Measurements from ENCODE around the gene MYL3.
"Not testable (repeated sequence)": the region's sequence is repeated elsewhere in the genome, so short reads cannot be mapped to it uniquely, and the experiment has no call there.

The MYL3 gene

DNA sequence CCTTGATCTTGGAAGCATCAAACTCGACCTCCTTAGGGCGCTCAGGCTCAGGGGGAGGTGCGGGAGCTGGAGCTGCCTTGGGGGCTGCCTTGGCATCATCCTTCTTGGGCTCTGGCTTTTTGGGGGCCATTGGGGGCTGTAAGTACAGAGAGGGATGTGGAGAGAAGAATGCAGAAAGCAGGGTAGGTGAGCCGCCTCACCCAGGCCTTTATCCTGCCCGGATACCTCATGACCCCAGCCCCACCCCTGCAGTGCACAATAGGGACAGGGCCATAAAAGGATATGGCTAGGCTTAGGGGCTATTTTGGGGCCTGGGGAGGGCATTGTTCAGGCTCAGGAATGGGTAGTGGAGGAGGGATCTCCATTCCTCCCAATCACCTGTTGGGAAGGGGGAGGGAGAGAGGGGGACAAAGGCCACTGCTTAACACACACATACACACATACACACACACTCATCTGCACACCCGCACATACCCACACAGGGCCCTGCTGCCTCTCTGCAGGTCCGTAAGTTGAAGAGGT, at the start of gene MYL3:
Gene MYL3, minus strand, starts transcription at position 184 of the 522 bp plus-strand sequence. Its CDS starts 54 bp downstream, at position 130.
- no peak for DNase-seq (ENCODE audit: low read depth)

DNA sequence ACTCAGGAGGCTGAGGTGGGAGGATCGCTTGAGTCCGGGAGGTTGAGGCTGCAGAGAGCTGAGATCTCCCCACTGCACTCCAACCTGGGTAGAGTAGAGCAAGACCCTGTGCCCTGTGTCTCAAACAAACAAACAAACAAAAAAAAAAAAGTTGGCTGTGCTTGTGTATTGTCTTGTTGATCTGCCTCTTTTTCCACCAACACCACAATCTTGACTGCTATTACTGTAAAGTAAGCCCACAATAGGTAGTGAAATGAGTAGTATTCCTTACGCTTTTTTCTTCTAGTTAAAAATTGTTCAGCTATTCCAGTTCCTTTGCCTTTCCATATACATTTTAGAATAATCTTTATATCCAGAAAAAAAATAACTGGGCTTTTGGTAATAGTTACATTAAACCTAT, 49.7 kb upstream of the MYL3 start:
- DNase-seq (ENCODE audit: low read depth): no peak

DNA sequence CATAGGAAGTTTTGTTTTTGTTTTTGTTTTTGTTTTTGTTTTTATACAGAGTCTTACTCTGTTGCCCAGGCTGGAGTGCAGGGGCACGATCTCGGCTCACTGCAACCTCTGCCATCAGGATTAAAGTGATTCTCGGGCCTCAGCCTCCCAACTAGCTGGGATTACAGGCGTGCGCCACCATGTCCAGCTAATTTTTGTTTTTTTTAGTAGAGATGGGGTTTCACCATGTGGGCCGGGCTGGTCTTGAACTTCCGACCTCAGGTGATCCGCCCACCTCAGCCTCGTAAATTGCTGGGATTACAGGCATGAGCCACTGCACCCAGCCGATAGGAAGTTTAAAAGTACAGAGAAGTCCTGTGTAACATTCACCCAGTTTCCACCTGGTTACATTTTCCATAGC, 47.7 kb upstream of the MYL3 start:
- DNase-seq (ENCODE audit: low read depth): not testable (repeated sequence)

DNA sequence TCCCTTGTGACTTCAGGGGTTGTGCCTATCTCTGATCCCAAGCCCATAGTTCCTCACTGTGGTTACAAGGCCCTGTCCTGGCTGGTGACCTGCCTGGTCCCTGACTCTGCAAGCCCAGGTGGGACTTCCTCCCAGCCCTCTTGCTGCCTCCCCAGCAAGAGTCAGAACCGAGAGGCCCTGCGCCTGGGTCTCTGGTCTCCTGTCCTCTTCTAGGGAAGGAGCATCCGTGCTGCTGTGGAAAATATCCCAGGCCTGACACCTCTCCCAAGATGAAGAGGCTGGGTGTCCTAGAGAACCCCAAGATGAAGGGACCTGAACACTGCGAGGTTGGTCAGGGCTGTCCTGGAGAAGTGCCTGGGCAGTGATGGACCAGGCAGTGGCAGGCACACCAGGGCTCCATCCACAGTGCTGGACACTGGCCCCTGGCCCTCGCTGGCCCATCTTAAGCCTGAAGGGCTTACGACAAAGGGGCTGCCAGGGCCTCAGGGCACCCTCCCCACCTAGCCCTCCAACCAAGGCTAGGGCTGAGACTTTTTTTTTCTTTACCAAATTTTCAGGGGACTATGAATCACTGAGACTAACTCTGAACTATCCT, 47.0 kb upstream of the MYL3 start:
- no peak for DNase-seq (ENCODE audit: low read depth)

DNA sequence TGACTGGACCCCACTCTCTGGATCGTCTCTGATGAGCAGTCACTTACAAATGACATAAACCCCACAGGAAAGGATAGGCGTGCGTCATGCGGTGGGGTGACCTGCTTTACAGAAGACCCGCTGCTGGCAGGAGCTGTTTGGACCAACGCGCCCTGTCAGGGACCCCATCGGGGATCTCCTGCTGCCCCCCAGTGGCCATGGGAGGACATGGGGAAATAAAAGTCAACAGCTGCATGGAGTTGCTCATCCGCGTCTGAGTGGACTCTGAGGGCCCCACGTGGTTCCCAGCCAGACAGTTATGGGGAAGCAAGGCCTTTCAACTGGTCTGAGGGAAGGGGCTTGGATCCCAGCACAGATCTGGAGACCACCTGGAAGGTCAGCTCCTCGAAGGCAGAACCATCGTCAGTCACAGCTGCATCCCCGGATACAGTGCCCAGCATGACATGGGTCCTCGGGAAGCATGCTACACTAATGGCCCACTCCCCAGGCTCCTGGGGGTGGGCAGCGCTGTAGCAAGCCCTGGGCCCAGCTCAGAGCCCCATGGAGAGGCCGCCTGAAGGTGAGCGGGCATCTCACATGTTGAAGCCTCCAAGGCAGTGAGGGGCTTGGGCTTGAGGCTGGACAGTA, 46.4 kb upstream of the MYL3 start:
- DNase-seq (ENCODE audit: low read depth): peak; percentile 52

DNA sequence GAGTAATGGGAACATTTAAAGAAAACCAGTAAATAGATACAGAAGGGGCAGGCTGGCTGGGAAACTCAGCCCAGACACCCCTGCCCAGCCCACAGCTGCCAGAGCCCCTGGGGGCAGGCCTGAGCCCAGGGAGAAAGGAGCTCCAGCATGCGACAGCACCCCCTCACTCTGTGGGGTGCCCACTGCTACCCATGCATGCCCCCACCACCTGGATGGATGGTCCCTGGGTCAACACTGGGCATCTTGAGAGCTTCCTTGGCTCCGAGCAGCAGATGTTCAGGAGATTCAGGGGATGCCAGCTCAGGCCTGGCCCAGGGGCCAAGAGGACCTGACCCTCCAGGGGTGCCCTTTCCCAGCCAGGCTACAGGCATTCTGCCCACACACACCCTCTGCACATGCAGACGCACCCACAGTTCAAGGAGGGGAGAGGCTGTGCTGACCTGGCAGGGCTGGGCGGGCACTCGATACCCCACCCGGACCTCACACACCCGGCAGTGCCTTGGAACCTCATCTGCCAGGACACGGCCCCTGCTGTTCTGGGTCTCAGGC, 45.8 kb upstream of the MYL3 start:
- no peak for DNase-seq (ENCODE audit: low read depth)

DNA sequence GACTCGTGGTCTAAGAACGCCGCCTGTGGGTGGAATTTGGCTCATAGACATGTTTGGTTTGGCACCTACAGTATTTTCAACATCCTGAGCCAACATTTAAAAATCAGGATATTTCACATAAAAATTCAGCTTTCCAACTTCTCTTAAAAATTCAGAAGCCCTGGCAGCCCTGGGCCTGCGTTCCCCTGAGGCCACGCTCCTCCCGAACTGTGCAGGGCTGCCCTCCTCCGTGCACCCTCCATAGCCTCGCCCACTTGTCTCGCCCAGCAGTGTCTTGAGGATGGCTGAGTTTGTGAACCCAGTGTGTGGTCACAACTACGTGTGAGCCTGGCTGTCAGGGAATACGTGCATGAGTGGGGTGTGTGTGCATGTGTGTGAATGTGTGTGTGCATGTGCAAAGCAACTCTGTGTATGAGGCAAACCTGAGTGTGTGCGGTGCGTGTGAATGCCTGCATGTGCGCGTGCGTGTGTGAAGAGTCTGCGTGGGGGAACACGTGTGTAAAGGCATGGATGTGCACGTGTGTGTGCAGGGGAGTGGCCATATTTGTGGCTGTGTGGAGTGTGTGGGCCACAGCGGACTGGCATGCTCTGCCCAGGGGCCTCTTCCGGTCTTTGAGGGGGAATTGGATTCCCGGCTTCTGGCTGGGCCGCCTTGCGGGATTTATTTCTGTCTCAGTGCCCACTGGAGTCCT, 45.2 kb upstream of the MYL3 start:
- no peak for DNase-seq (ENCODE audit: low read depth)

DNA sequence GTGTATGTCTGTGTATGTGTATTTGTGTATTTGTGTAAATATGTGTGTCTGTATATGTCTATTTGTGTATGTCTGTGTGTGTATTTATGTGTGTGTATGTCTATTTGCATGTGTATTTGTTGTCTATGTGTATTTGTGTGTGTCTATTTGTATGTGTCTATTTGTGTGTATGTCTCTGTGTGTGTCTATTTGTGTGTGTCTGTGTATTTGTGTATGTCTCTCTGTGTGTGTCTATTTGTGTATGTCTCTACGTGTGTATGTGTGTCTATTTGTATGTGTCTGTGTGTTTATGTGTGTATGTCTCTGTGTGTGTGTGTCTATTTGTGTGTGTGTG, 44.7 kb upstream of the MYL3 start:
- DNase-seq (ENCODE audit: low read depth): no peak

DNA sequence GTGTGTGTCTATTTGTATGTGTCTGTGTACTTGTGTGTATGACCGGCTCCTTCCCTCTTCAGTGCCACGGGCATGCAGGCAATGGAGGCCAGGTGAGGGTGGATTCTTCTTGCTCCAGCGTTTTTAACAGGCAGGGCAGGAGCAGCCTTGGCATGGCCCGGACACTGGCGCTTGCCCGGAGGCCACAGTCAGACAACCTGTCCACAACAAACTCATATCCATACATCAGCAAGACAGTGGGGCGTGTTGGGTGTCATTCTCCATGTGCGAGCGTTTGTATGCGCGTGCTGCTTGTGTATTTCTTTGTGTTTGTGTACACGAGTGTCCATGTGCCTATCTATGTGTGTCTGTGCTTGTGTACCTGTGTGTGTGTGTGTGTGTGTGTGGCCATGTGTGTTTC, 44.0 kb upstream of the MYL3 start:
- no peak for DNase-seq (ENCODE audit: low read depth)

DNA sequence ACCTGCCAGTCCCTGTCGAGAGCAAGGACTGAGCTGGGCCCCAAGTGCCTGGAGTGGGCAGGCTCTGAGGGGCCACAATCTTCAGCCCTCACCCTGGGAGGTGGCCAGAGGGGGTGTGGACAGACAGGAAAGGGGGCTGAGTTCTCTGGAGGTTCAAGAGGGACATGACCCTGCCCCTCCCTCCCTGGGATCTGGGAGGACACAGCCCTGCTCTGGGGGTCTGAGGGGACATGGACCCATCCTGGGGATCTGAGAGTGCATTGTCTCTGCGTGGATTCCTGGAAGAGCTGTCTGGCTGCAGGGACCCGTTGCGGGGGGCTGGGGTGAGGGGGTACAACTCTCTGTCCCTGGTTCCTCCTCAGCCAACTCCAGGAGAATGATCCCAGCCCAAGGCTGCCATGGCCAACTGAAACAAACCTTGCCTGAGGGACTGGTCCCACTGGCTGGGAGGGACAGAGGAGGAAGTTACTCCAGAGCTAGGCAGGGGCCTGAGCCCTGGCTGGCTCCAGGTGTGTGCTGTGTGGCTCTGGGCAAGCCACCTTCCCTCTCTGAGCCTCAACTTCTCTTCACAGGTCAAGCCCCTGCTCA, 43.3 kb upstream of the MYL3 start:
- DNase-seq (ENCODE audit: low read depth): no peak

DNA sequence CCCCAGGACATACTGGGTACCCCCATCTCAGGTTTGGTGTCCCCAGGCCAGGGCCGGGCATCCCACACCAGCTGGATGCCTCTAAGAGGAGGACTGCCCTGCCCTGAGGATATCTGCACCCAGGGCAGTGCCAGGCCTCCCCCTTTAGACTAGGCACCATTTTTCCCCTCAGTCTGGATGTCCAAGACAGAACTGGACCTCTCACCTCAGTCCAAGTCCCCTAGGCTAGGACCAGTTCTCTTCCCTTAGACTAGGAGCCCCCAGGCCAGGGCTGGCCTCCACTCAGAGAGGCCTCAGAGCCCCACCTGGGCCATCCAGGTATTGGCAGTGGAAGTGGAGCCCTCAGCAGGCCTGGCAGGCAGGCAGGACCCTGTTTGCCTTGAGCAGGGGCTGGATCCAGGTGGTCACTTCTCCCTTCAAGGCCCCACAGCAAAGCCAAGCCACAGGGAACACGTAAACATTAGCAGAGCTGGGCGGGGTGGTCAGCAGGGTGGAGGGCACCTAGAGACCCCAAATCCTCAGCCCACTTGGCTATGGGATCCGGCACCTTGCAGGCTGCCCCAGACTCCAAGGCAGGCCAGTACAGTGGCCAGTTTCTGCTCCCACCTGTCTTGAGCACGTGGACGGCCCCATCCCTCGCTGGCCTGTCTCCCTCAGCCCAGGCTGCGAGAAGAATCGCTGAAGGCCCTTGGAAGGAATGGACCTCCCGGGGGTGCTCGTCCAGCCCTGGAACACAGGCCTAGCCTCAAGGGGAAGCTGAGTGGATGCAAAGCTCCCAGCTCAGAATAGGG, 42.6 kb upstream of the MYL3 start:
- DNase-seq (ENCODE audit: low read depth): no peak

DNA sequence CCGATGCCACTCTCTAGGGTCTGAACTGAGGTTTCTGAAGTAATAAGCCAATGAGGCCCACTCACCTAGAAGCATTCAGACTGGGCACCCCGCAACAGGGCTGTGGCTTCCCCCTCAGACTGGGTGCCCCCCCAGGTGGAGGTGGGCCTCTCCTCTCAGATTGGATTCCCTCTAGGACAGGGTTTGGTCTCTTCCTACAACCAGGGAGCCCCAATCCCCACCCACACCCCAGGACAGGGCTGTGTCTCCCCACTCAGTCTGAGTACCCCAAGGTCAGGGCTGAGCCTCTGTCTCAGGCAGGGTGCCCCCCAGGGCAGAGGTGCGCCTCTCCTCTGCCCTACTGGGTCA, 41.9 kb upstream of the MYL3 start:
- DNase-seq (ENCODE audit: low read depth): no peak

DNA sequence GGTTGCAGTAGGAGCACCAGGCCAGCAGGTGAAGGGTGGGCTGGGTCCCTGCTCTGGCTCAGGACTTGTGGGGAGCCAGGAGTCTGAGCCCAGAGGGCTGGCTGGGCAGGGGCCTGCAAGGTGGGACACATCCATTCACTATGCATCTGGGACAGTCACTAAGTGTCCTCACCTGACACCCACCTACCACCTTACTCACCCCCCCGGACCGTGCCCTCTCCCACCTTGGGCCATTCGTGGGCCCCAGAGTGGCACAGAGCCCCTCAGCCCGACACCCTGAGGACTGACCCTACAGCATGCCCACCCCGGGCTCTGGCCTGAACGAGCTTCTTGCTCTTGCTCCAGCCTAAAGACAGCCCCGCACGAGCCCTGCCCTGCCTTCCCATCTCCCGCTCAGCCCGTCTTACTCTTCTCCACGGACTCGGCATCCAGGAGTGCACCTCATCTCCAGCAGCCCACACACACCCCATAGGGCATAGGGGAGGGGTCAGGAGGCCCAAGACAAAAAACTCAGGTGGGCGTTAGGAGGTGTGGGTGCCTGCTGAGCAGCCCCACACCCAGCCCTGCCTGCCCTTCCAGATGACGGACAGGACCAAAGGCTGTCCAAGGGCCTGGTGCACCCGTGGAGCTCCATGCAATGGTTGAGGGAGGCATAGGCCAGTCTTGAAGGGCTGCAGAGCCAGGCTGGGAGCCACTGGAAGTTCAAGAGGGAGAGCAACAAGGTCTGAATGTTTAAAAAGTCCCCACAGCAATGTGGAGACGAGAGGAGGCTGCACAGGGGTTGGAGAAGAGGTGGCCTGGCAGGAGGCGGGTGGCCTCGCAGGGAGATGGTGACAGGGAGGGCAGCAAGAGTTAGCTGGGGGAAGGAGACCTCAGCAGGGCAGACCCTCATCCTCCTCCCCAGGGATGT, 41.3 kb upstream of the MYL3 start:
- DNase-seq (ENCODE audit: low read depth): no peak

DNA sequence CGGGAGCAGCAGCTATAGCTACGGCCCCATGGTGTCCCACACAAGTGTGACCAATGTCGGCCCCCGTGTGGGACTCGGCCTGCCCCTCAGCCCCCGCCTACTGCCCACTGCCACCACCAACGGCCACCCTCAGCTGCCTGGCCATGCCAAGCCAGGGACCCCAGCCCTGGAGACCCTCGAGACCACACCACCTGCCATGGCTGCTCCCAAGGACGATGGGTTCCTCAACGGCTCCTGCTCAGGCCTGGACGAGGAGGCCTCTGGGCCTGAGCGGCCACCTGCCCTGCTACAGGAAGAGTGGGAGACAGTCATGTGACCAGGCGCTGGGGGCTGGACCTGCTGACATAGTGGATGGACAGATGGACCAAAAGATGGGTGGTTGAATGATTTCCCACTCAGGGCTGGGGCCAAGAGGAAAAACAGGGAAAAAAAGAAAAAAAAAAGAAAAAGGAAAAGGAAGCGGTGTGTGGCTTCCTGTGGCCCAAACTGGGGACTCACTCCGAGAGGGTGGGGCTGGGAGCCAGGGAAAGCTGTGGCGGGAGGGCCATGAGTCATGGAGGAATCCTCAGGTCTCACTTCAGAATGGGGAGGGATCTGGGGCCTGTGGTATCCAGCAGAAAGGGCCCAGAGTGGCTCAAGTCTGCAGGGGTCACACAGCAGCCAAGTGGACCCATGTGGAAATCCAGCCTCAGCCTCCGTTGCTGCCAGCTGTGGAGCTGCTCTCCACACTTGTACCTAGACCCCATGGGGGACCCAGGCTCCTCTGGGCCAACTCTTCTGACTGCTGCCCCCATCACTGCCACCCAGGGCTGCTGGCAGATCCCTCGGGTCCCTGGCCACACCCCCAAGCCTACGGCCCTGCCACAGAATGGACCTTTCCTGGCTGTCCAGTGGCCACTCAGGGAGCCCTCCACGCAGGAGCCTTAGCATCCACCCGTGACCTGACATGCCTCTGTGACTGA, 40.4 kb upstream of the MYL3 start:
- DNase-seq (ENCODE audit: low read depth): no peak

DNA sequence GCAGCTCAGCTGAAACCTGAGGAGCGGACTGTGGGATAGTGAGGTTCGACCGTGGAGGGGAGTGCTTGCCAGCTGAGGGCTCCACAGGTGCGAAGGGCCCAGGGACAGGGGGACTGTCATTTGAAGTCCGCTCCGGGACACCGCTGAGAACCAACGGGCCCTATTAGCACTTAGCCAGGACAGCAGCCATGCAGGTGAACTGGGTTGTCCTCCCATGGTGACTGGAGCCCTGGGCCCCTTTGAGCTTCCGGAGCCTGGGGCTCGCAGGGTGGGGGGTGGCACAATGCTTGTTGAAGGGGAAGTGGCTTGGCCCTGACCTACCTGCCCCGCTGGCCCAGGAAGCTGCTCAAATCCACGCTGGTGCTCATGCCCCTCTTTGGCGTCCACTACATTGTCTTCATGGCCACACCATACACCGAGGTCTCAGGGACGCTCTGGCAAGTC, 39.0 kb upstream of the MYL3 start:
- no peak for DNase-seq (ENCODE audit: low read depth)

DNA sequence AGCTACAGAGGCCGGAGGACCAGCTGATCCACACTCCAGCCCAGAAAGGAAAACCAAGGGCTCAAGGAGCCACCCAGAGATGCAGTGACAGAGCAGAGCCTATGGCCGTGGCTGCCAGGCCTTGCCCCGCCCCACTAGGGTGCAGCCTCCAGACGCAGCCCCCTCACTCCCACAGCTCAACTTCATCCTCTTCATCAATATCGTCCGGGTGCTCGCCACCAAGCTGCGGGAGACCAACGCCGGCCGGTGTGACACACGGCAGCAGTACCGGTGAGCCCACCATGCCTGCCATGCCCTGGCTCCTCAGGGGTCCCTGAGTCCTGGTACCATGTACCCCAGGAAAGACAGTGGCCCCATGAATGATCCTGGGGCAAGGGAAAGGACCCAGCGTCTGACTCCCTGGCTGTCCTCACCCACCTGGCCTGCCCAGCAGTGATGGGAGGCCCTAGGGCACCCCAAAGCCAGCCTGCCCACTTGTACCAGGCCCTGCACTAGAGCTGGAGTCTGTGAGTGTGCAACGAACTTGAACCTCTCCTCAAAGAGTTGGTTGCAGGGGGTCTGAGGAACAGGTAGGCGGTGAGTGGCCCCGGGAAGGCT, 38.4 kb upstream of the MYL3 start:
- DNase-seq (ENCODE audit: low read depth): no peak

DNA sequence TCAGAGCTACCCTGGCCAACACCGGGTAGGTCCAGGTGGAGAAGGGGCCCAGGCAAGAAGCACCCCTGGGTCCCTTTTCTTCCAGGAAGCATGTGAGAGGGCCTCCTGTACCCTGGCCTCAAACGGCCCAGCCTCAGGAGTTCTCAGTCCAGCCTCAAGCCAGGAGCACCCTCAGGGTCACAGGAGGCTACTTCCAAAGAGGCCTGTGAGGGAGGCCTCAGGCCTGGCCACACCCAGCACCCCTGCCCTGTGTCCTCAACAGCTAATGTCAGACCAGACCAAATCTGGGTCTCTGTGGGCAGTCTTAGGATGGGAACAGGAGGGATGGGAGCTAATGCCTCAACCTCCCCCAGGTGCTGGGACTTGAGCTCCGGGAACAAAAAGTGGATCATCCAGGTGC, 37.8 kb upstream of the MYL3 start:
- no peak for DNase-seq (ENCODE audit: low read depth)

DNA sequence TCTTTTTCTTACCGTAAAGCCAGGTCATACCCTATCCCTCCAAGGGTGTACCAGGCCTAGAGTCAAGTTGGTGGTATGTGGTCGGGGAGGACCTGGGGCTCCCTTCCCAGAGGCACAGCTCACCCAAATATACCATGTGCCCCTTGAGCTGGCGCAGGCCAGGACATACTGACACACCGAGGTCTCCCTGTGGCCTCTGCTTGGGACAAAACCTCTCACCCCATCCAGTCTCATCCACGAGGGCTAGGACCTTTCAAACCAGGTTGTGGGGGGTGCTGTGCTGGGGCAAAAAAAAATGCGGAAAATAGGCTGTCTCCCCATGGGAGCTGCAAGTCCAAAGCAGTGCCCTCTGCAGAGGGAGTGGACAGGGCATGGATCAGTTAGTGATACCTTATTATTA, 37.1 kb upstream of the MYL3 start:
- DNase-seq (ENCODE audit: low read depth): no peak

DNA sequence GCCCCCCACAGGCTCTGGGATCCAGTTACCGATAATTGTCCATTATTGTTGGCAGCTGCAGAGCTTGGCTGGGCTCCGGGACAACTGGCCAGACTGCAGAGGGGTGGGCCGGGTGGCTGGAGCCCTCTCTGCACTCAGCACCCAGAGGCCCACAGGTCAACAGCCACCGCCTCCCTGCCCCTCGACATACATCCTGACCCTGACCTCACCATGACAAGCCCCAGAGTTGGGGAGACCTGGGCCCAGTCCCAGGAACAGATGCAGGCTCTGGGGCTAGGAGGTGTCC, 36.7 kb upstream of the MYL3 start:
- no peak for DNase-seq (ENCODE audit: low read depth)

Data from stimulated activated CD8-positive, alpha-beta memory T cell treated with anti-CD3 and anti-CD28 coated beads, Interleukin-15, amount 100 ng/mL, for 24 hours (primary cell).